GM12892 (cell line): Measurements from ENCODE around the gene MISP.

Source experiments
- POLR2A ChIP-seq: IDR thresholded peaks from 2 replicates; pipeline ENCODE4 v1.6.1; 2011; ENCODE audit warnings: low read depth, low read length, control low read depth
- POLR2AphosphoS5 ChIP-seq: IDR thresholded peaks from 2 replicates; pipeline ENCODE4 v1.6.1; 2011; ENCODE audit warnings: low read depth, low read length, control low read depth

- TF ChIP-seq POLR2AphosphoS5 (no peak), POLR2A (no peak)
Observed at GRCh38 chr19:805166-805551, 54.2 kb downstream of the MISP start.
